ENCODE results near the gene EEPD1.

DNA sequence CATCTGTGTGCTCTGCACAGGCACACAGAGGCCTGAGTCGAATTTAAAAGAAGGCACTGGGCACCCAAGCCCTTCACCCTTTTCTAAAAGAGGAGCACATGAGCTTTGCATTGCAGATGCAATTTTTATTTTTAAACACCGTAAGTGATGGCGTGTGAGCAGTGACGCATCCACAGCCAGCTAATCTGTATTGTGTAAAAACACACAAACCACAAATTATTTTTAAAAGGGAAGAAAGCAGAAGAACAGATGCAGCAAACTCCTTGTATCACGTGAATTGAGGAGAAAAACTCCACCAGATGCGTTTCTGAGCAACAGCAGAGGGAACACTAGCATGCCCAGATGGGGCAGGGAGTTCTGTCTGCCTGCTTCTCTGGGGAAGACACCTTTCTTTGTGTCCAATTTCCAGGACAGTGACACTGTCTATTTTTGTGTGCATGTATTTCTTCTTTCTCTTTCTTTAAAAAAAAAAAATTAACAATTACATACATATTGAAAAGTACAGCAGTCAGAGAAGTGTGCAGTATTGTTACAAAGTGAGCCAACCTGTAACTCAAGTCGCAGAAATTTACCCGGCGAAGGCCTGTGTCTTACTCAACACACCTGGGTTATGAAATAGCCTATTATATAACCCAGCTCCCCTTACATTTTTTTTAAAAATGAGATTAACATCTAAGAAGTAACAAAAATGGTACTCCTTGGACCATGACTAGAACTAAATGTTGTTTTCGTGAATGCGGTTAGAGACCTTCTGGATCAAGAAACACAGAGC is 39.2 kb downstream of the EEPD1 start:
- TF ChIP-seq, protein P1, sequence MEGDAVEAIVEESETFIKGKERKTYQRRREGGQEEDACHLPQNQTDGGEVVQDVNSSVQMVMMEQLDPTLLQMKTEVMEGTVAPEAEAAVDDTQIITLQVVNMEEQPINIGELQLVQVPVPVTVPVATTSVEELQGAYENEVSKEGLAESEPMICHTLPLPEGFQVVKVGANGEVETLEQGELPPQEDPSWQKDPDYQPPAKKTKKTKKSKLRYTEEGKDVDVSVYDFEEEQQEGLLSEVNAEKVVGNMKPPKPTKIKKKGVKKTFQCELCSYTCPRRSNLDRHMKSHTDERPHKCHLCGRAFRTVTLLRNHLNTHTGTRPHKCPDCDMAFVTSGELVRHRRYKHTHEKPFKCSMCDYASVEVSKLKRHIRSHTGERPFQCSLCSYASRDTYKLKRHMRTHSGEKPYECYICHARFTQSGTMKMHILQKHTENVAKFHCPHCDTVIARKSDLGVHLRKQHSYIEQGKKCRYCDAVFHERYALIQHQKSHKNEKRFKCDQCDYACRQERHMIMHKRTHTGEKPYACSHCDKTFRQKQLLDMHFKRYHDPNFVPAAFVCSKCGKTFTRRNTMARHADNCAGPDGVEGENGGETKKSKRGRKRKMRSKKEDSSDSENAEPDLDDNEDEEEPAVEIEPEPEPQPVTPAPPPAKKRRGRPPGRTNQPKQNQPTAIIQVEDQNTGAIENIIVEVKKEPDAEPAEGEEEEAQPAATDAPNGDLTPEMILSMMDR (IDR thresholded peaks at IDR 0.05) = no peak
- no peak for TF ChIP-seq POLR2A (IDR thresholded peaks at IDR 0.05)

Data from Peyer's patch (tissue), 4 donors.